Measurements from ENCODE around the gene RUFY4. TPM values are rescaled to one million over a fixed set of nuclear protein-coding genes. Genes with fewer than 3 reads are reported as not detected.
A peak's percentile ranks its signal among the peaks of the same experiment; 100 is the strongest.

Gene RUFY4
- total RNA-seq, 8 experiments from 2014 or later: 0.21 to 0.95 (median 0.35) TPM; not detected in 1

GRCh38 chr2:218070587-218070986 lies 1.5 kb downstream of the RUFY4 start:
- in situ Hi-C loops (cut with MboI; ENCODE audit: low pct_unique_long_range_greater_than_20kb in 2 of 9, low sequenced_read_pairs in 9 of 9, unreplicated experiment in 9 of 9): loop anchor here in 1 of 9 experiments (25.0 kb wide), 1 partner anchor 283 kb away; no protein-coding TSS in a partner anchor
- ATAC-seq (replicated peaks in 6 of 8): no peak
- WGBS, 10 experiments: 57 to 80% (median 60%) methylated on average over 1 to 4 of the region's 4 CpGs; no CpG with 5 or more reads in 7 of the 10 experiments
- no peak overlapping the region for H3K4me3 ChIP-seq
- no peak overlapping the region for H3K27ac ChIP-seq
- H3K4me1 ChIP-seq (replicated peaks in 1 of 2): peaks cover 0 to 5% of the 10 kb centered on the region in 2 donors

DNA sequence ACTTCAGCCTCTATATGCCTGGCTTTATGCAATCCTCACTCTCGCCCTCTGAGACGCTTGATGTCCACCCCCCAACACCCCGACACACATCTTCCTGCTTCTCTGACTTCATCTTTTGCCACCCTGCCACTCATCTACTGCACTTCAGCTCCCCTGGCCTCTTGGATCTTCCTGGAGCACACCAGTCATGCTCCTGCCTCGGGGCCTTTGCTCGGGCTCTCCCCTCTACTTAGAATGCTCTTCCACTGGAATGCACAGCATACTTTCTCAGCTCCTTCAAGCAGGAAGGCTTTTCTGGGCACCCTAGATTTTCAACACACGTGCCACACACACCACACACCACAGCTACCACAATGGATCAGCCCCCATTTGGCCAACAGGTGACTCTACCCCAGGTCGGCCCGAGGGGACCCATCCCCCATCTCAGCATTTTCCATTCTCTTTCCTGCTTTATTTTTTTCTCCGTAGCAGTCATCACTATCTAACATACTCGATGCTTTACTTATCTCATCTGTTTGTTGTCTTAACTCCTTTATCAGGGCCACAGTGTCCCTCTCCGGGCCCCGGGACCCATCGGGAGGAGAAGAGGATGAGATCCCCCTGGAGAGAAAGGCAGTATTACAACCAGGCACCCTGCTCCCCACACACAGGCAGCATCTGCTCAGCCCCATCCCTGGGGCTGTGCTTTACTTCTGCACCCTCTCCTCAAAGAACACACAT lies 2.3 kb downstream of the RUFY4 start:
- H3K4me1 ChIP-seq (replicated peaks in 1 of 2): peaks cover 0 to 5% of the 10 kb centered on the region in 2 donors
- no peak overlapping the region for H3K4me3 ChIP-seq
- 40 to 85% (median 71%) methylated on average over 1 to 9 of the region's 13 CpGs; no CpG with 5 or more reads in 2 of the 10 experiments for WGBS, 10 experiments
- no peak for ATAC-seq (replicated peaks in 6 of 8)
- in situ Hi-C loops (cut with MboI; ENCODE audit: low pct_unique_long_range_greater_than_20kb in 2 of 9, low sequenced_read_pairs in 9 of 9, unreplicated experiment in 9 of 9): loop anchor here in 1 of 9 experiments (25.0 kb wide), 1 partner anchor 284 kb away; no protein-coding TSS in a partner anchor
- H3K27ac ChIP-seq: no peak overlapping the region

DNA sequence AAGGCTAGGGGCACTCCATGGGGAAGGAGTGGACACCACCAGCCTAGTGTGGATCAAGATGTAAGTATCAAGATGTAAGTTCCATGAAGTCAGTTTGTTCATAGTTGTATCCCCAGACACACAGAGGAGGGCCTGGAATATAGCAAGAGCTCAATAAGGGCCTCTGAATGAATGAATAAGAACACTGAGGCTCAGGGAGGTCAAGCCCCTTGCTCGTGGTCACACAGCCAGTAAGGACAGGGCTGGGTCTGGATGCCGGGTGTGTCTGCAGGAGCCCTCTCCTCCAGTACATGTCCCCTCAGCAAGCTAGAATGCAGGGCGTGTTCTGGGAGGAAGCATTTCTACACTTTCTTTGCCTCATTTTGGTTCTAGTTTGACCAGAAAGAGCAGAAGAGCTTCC lies 2.9 kb downstream of the RUFY4 start:
- ATAC-seq (replicated peaks in 6 of 8): no peak
- 56 to 61% (median 58%) methylated on average over 1 to 3 of the region's 3 CpGs; no CpG with 5 or more reads in 6 of the 10 experiments for WGBS, 10 experiments
- Histone ChIP-seq H3K4me1 (replicated peaks in 1 of 2) (peaks cover 0 to 5% of the 10 kb centered on the region in 2 donors), H3K4me3 (no peak overlapping the region), H3K27ac (no peak overlapping the region)
- in situ Hi-C loops (cut with MboI; ENCODE audit: low pct_unique_long_range_greater_than_20kb in 2 of 9, low sequenced_read_pairs in 9 of 9, unreplicated experiment in 9 of 9): loop anchor here in 1 of 9 experiments (25.0 kb wide), 1 partner anchor 285 kb away; no protein-coding TSS in a partner anchor

- Histone ChIP-seq H3K4me1 (replicated peaks in 1 of 2) (peaks cover 0 to 5% of the 10 kb centered on the region in 2 donors), H3K27ac (no peak overlapping the region), H3K4me3 (no peak overlapping the region)
- 63 to 76% (median 70%) methylated on average over 2 to 5 of the region's 8 CpGs; no CpG with 5 or more reads in 7 of the 10 experiments for WGBS, 10 experiments
- in situ Hi-C loops (cut with MboI; ENCODE audit: low pct_unique_long_range_greater_than_20kb in 2 of 9, low sequenced_read_pairs in 9 of 9, unreplicated experiment in 9 of 9): loop anchor here in 1 of 9 experiments (25.0 kb wide), 1 partner anchor 285 kb away; no protein-coding TSS in a partner anchor
- no peak for ATAC-seq (replicated peaks in 6 of 8)
Measured at GRCh38 chr2:218072478-218073024, 3.5 kb downstream of the RUFY4 start.

- in situ Hi-C loops (cut with MboI; ENCODE audit: low pct_unique_long_range_greater_than_20kb in 2 of 9, low sequenced_read_pairs in 9 of 9, unreplicated experiment in 9 of 9): loop anchor here in 1 of 9 experiments (25.0 kb wide), 1 partner anchor 286 kb away; no protein-coding TSS in a partner anchor
- Histone ChIP-seq H3K4me1 (replicated peaks in 1 of 2) (peaks cover 0 to 5% of the 10 kb centered on the region in 2 donors), H3K27ac (no peak overlapping the region), H3K4me3 (no peak overlapping the region)
- no peak for ATAC-seq (replicated peaks in 6 of 8)
- WGBS, 10 experiments: 0% methylated on average over 1 of the region's 4 CpGs; no CpG with 5 or more reads in 9 of the 10 experiments
Measured at GRCh38 chr2:218073185-218073584, 4.1 kb downstream of the RUFY4 start.

- ATAC-seq (replicated peaks in 6 of 8): peak in 3 of 8 experiments; percentile 16 to 58 (median 23)
- H3K4me3 ChIP-seq: no peak overlapping the region
- in situ Hi-C loops (cut with MboI; ENCODE audit: low pct_unique_long_range_greater_than_20kb in 2 of 9, low sequenced_read_pairs in 9 of 9, unreplicated experiment in 9 of 9): loop anchor here in 1 of 9 experiments (25.0 kb wide), 1 partner anchor 287 kb away; no protein-coding TSS in a partner anchor
Measured at GRCh38 chr2:218074031-218074430, 5.0 kb downstream of the RUFY4 start.

GRCh38 chr2:218075975-218076811 lies 7.1 kb downstream of the RUFY4 start:
- Histone ChIP-seq H3K27ac (no peak overlapping the region), H3K4me1 (replicated peaks in 1 of 2) (no peaks in the 10 kb centered on the region), H3K4me3 (no peak overlapping the region)
- in situ Hi-C loops (cut with MboI; ENCODE audit: low pct_unique_long_range_greater_than_20kb in 2 of 9, low sequenced_read_pairs in 9 of 9, unreplicated experiment in 9 of 9): no loop called here
- peak in 1 of 8 experiments; percentile 3 for ATAC-seq (replicated peaks in 6 of 8)
- WGBS, 10 experiments: 100% methylated on average over 1 to 2 of the region's 10 CpGs; no CpG with 5 or more reads in 7 of the 10 experiments

More at GRCh38 chr2:218074031-218074430, 5.0 kb downstream of the RUFY4 start:
- no peak overlapping the region for H3K27ac ChIP-seq
- 33 to 100% (median 63%) methylated on average over 1 to 5 of the region's 7 CpGs; no CpG with 5 or more reads in 2 of the 10 experiments for WGBS, 10 experiments
- peaks cover 0 to 1% of the 10 kb centered on the region in 2 donors for H3K4me1 ChIP-seq (replicated peaks in 1 of 2)

DNA sequence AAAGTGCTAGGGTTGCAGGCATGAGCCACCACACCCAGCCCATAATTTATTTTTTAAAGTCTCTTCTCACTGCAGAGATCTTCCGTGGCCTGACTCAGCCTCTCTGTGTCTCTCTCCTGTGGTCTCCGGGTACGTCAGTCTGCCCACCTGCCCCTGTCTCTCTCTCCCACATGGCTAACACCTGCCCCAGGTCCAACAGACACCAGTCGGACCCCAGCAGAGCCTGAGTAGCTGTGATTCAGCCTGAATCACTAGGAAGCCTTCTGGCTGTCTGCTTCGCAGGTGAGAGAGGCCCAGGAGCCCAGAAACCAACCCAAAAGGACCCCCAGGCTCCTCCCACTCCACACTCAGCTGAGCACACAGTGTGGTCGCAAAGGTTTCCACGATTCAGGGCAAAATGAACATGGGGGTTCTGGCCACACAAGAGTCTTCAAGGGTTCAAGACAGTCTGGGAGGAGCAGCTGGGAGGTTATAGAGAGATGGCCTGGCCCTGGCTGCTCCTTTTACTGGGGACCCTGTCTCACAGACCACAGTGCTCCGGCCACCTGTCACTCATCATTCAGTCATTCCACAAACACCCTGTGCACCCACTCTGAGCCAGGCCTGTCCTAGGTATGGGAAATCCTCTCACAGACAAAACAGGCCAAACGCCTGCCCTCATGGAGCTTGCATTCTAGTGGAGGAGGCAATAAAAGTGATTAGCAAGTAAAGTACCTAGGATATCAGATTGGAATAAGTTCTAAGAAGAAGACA lies 8.6 kb downstream of the RUFY4 start:
- Histone ChIP-seq H3K4me1 (replicated peaks in 1 of 2) (no peaks in the 10 kb centered on the region), H3K27ac (no peak overlapping the region), H3K4me3 (no peak overlapping the region)
- no peak for ATAC-seq (replicated peaks in 6 of 8)
- in situ Hi-C loops (cut with MboI; ENCODE audit: low pct_unique_long_range_greater_than_20kb in 2 of 9, low sequenced_read_pairs in 9 of 9, unreplicated experiment in 9 of 9): no loop called here
- 20 to 82% (median 79%) methylated on average over 1 to 3 of the region's 9 CpGs; no CpG with 5 or more reads in 3 of the 10 experiments for WGBS, 10 experiments

- H3K4me3 ChIP-seq: no peak overlapping the region
- H3K27ac ChIP-seq: no peak overlapping the region
- no peaks in the 10 kb centered on the region for H3K4me1 ChIP-seq (replicated peaks in 1 of 2)
- WGBS, 10 experiments: 13 to 80% (median 56%) methylated on average over 1 to 11 of the region's 15 CpGs; no CpG with 5 or more reads in 4 of the 10 experiments
- peak in 3 of 8 experiments; percentile 88 to 97 (median 90) for ATAC-seq (replicated peaks in 6 of 8)
- in situ Hi-C loops (cut with MboI; ENCODE audit: low pct_unique_long_range_greater_than_20kb in 2 of 9, low sequenced_read_pairs in 9 of 9, unreplicated experiment in 9 of 9): no loop called here
Measured at GRCh38 chr2:218079943-218080913, 11.2 kb downstream of the RUFY4 start.

DNA sequence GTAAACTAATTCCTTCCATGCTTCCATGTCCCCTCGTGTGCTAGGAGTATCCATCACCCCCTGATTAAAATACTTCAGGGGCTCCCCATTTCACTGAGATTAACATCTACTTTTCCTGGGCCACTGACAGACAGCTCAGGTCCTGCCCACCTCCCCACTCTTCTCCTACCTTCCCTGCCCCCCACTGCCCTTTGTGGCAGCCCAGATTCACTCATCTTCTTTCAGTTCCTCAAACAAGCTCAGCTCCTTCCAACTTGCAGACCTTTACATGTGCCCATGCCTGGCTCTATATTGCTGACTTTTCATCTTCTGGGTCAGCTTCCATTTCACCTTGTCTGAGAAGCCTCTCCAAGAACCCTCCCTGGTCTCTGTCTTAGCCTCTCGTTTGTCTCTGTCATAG lies 12.0 kb downstream of the RUFY4 start:
- ATAC-seq (replicated peaks in 6 of 8): no peak
- WGBS, 10 experiments: 33 to 100% (median 67%) methylated on average over 1 to 2 of the region's 2 CpGs; no CpG with 5 or more reads in 3 of the 10 experiments
- no peak overlapping the region for H3K4me3 ChIP-seq
- in situ Hi-C loops (cut with MboI; ENCODE audit: low pct_unique_long_range_greater_than_20kb in 2 of 9, low sequenced_read_pairs in 9 of 9, unreplicated experiment in 9 of 9): no loop called here
- H3K4me1 ChIP-seq (replicated peaks in 1 of 2): no peaks in the 10 kb centered on the region
- H3K27ac ChIP-seq: no peak overlapping the region

GRCh38 chr2:218081695-218082094 lies 12.6 kb downstream of the RUFY4 start:
- Histone ChIP-seq H3K4me1 (replicated peaks in 1 of 2) (no peaks in the 10 kb centered on the region), H3K4me3 (no peak overlapping the region), H3K27ac (no peak overlapping the region)
- in situ Hi-C loops (cut with MboI; ENCODE audit: low pct_unique_long_range_greater_than_20kb in 2 of 9, low sequenced_read_pairs in 9 of 9, unreplicated experiment in 9 of 9): no loop called here
- ATAC-seq (replicated peaks in 6 of 8): peak in 3 of 8 experiments; percentile 8 to 56 (median 43)
- WGBS, 10 experiments: 0 to 80% (median 55%) methylated on average over 1 to 5 of the region's 7 CpGs; no CpG with 5 or more reads in 1 of the 10 experiments
